Left ventricle myocardium inferior (tissue), 1 donor: Measurements from ENCODE around the gene GPC3. TPM values are rescaled to one million over a fixed set of nuclear protein-coding genes. Genes with fewer than 3 reads are reported as not detected.
A peak's percentile ranks its signal among the peaks of the same experiment; 100 is the strongest.

Experiments
- DNase-seq: peaks from one replicate; pipeline ENCODE4 v3.0.0-alpha.2; 2020
- H3K27ac ChIP-seq: fragments of 200-600 bp; replicated peaks from 2 replicates; pipeline ENCODE4 v1.8.0; 2021
- H3K27me3 ChIP-seq: fragments of 200-600 bp; 2 replicates; pipeline ENCODE4 v1.8.0; 2021; ENCODE audit warnings: low read depth
- H3K36me3 ChIP-seq: fragments of 200-600 bp; 2 replicates; pipeline ENCODE4 v1.8.0; 2021
- H3K4me1 ChIP-seq: fragments of 200-600 bp; 2 replicates; pipeline ENCODE4 v1.8.0; 2021
- H3K4me3 ChIP-seq: fragments of 200-600 bp; 2 replicates; pipeline ENCODE4 v1.8.0; 2021; ENCODE audit warnings: mild to moderate bottlenecking, moderate library complexity
- H3K9me3 ChIP-seq: fragments of 200-600 bp; replicated peaks from 2 replicates; pipeline ENCODE4 v1.8.0; 2021
- CTCF ChIP-seq: fragments of 200-600 bp; IDR thresholded peaks from 2 replicates; pipeline ENCODE4 v1.8.0; 2021; ENCODE audit warnings: antibody characterized with exemption, mild to moderate bottlenecking, borderline replicate concordance
- intact Hi-C: fragments of 100-400 bp; cut with micrococcal nuclease; formaldehyde crosslinking; loops from one replicate; pipeline ENCODE4 v1.11.0; 2022
- total RNA-seq: library from RNA; stranded (reverse); fragmentation: NEBNext Ultra II Directional; extraction: Animal tissue kit (Norgen Biotek cat#: 25700); gene quantifications from one replicate; pipeline ENCODE4 v1.2.1, GENCODE V29; 2021
- donor health status: DM: no; HTN: yes; CAD: no; lungs with severe emphysema.

Gene GPC3
- total RNA-seq, 1 donor from 2014 or later = 5.4 TPM

DNA sequence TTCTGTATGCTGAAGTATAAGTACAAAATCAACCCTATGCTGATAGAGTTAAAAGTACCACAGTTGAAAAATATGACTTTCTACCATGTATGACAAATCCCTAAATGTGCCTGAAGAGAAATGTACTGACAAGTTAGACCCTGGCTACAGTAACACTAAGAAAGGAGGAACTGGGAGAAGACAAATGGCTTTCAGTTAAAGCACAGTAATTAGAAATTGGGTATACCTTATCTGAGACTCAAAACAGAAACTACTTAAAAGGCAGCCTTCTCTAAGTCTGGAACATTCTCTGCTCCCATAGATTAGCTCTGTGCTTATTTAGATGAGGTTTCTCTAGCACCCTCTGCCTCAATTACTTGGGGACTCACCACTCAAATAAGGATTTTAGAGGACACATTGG lies 189.1 kb downstream of the GPC3 start:
- DNase-seq = no peak
- Histone ChIP-seq H3K4me1 (no peaks in the 10 kb centered on the region), H3K36me3 (no peaks in the 10 kb centered on the region), H3K9me3 (no peaks in the 10 kb centered on the region), H3K4me3 (no peak overlapping the region), H3K27me3 (no peaks in the 10 kb centered on the region), H3K27ac (no peak overlapping the region)
- intact Hi-C loops = no loop called here
- no peak for TF ChIP-seq CTCF

GRCh38 chrX:133794126-133794525 lies 191.3 kb downstream of the GPC3 start:
- Histone ChIP-seq H3K4me1 (no peaks in the 10 kb centered on the region), H3K27ac (no peak overlapping the region), H3K4me3 (no peak overlapping the region), H3K27me3 (no peaks in the 10 kb centered on the region), H3K9me3 (no peaks in the 10 kb centered on the region), H3K36me3 (no peaks in the 10 kb centered on the region)
- DNase-seq = no peak
- intact Hi-C loops = no loop called here
- no peak for TF ChIP-seq CTCF

DNA sequence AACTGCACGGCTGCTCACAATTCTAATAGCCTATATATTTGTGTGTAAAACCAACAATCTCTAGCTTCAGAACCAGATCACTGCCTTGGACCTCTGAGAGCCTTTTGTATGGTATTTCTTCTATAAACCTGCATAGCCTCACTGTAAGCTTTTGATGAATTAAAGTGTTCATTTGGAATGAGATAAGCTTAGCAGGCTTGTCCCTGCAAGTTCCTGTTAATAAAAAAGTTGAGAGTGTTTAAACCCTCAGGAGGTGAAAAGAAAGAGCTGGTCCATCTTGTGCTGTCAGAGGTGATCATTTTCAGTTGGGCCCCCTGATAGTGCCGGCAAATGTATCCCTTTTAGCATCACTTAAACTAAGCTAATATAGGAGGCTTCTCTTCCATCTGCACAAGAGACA lies 191.8 kb downstream of the GPC3 start:
- no peaks in the 10 kb centered on the region for H3K9me3 ChIP-seq
- intact Hi-C loops = no loop called here
- H3K27ac ChIP-seq = no peak overlapping the region
- H3K36me3 ChIP-seq = no peaks in the 10 kb centered on the region
- H3K4me1 ChIP-seq = no peaks in the 10 kb centered on the region
- no peak for TF ChIP-seq CTCF
- no peak for DNase-seq
- H3K4me3 ChIP-seq = no peak overlapping the region
- H3K27me3 ChIP-seq = no peaks in the 10 kb centered on the region

GRCh38 chrX:133792198-133792953 lies 193.0 kb downstream of the GPC3 start:
- TF ChIP-seq CTCF = peak; percentile 87
- peak; percentile 27 for DNase-seq
- intact Hi-C loops = no loop called here

DNA sequence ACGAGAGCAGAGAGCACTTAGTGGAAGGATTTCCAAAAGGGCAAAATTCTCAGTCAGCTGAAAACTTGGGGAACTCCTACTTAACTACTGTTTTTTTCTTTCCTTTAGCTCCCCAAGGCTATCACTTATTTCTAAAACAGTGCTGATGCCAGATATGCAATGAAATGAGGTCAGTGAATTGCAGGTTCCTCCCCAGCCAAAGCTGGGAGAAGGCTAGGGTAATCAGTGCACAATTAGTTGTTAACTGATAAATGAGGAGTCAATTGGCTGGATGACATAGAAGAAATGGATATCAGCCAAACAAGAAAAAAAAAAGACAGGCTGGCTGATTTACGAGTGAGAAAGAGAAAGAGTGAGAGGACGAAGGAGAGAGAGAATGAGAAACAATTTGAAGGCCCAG lies 195.6 kb downstream of the GPC3 start:
- Histone ChIP-seq H3K27ac (no peak overlapping the region), H3K27me3 (no peaks in the 10 kb centered on the region)
- no peak for TF ChIP-seq CTCF

More at GRCh38 chrX:133792198-133792953, 193.0 kb downstream of the GPC3 start:
- Histone ChIP-seq H3K36me3 (no peaks in the 10 kb centered on the region), H3K27me3 (no peaks in the 10 kb centered on the region), H3K4me3 (peak overlapping the region; percentile 53), H3K27ac (no peak overlapping the region), H3K4me1 (no peaks in the 10 kb centered on the region), H3K9me3 (no peaks in the 10 kb centered on the region)

More for the DNA sequence above, 195.6 kb downstream of the GPC3 start:
- intact Hi-C loops = no loop called here
- H3K4me1 ChIP-seq = no peaks in the 10 kb centered on the region
- H3K36me3 ChIP-seq = no peaks in the 10 kb centered on the region
- no peak for DNase-seq
- no peak overlapping the region for H3K4me3 ChIP-seq
- no peaks in the 10 kb centered on the region for H3K9me3 ChIP-seq
